HepG2 (cell line): ENCODE results near the gene PAX4. TPM values are rescaled to one million over a fixed set of nuclear protein-coding genes. Genes with fewer than 3 reads are reported as not detected.
A peak's percentile ranks its signal among the peaks of the same experiment; 100 is the strongest.

ENCODE experiments used
- AHR ChIP-seq: IDR thresholded peaks from 2 replicates; pipeline ENCODE4 v1.6.1; 2018; ENCODE audit warnings: missing genetic modification reagents, missing compliant biosample characterization
- CEBPZ ChIP-seq: IDR thresholded peaks from 2 replicates; pipeline ENCODE4 v1.6.1; 2012; ENCODE audit warnings: low read length, improper control_type of control experiment
- ETS1 ChIP-seq: sonication (generic); formaldehyde crosslinking; IDR thresholded peaks from 2 replicates; pipeline ENCODE4 v1.4.0; 2020; ENCODE audit warnings: missing genetic modification reagents
- FOXJ3 ChIP-seq: sonication (generic); formaldehyde crosslinking; IDR thresholded peaks from 2 replicates; pipeline ENCODE4 v1.4.0; 2020; ENCODE audit warnings: missing genetic modification reagents, mild to moderate bottlenecking, borderline replicate concordance
- FOXO1 ChIP-seq: sonication (generic); formaldehyde crosslinking; IDR thresholded peaks from 2 replicates; pipeline ENCODE4 v1.4.0; 2020; ENCODE audit warnings: missing genetic modification reagents
- GPN1 ChIP-seq: sonication (generic); formaldehyde crosslinking; IDR thresholded peaks from 2 replicates; pipeline ENCODE4 v1.5.1; 2020; ENCODE audit warnings: missing genetic modification reagents, borderline replicate concordance
- IKZF1 ChIP-seq: fragments of 450-650 bp; IDR thresholded peaks from 2 replicates; pipeline ENCODE4 v1.7.1; 2016
- KDM1A ChIP-seq: IDR thresholded peaks from 2 replicates; pipeline ENCODE4 v1.6.1; 2016; ENCODE audit warnings: missing compliant biosample characterization
- MED1 ChIP-seq: sonication (generic); formaldehyde crosslinking; IDR thresholded peaks from 2 replicates; pipeline ENCODE4 v1.4.0; 2020; ENCODE audit warnings: missing genetic modification reagents
- MTA1 ChIP-seq: sonication (generic); formaldehyde crosslinking; IDR thresholded peaks from 2 replicates; pipeline ENCODE4 v1.4.0; 2020; ENCODE audit warnings: missing genetic modification reagents, mild to moderate bottlenecking, borderline replicate concordance
- MXD1 ChIP-seq: sonication (generic); formaldehyde crosslinking; IDR thresholded peaks from 2 replicates; pipeline ENCODE4 v1.4.0; 2020; ENCODE audit warnings: mild to moderate bottlenecking, missing genetic modification reagents
- PRMT3 ChIP-seq: sonication (generic); formaldehyde crosslinking; IDR thresholded peaks from 2 replicates; pipeline ENCODE4 v1.8.1; 2022; ENCODE audit warnings: low read depth, mild to moderate bottlenecking, moderate library complexity, missing genetic modification reagents, borderline replicate concordance
- ZBTB26 ChIP-seq: IDR thresholded peaks from 2 replicates; pipeline ENCODE4 v1.6.1; 2016; ENCODE audit warnings: missing compliant biosample characterization, missing genetic modification reagents, borderline replicate concordance
- ZFP91 ChIP-seq: sonication (generic); formaldehyde crosslinking; IDR thresholded peaks from 2 replicates; pipeline ENCODE4 v1.9.0; 2022; ENCODE audit warnings: missing genetic modification reagents, mild to moderate bottlenecking, borderline replicate concordance
- ZGPAT ChIP-seq: IDR thresholded peaks from 2 replicates; pipeline ENCODE4 v1.6.1; 2016; ENCODE audit warnings: mild to moderate bottlenecking
- ZNF17 ChIP-seq: sonication (generic); formaldehyde crosslinking; IDR thresholded peaks from 2 replicates; pipeline ENCODE4 v1.5.0; 2020; ENCODE audit warnings: mild to moderate bottlenecking, missing genetic modification reagents
- ZNF235 ChIP-seq: sonication (generic); formaldehyde crosslinking; IDR thresholded peaks from 2 replicates; pipeline ENCODE4 v1.8.1; 2023; ENCODE audit warnings: mild to moderate bottlenecking, missing genetic modification reagents, borderline replicate concordance
- ZNF839 ChIP-seq: sonication (generic); formaldehyde crosslinking; IDR thresholded peaks from 2 replicates; pipeline ENCODE4 v1.4.0; 2020; ENCODE audit warnings: missing genetic modification reagents, mild to moderate bottlenecking, borderline replicate concordance
- ZNF879 ChIP-seq: sonication (generic); formaldehyde crosslinking; IDR thresholded peaks from 2 replicates; pipeline ENCODE4 v1.8.1; 2023; ENCODE audit warnings: missing genetic modification reagents
- polyA plus RNA-seq, 8 experiments: library from polyadenylated mRNA; depleted of rRNA in 3 of 8; stranded (reverse) in 7 of 8; unstranded in 1 of 8; fragments of >200 nt; fragmentation: Illumina TruSeq in 4 of 8; extraction: Trizol in 4 of 8; gene quantifications; 2 replicates each; pipeline versions ENCODE4 v1.2.1 to v1.2.3, GENCODE V29; 2011 to 2016; ENCODE audit warnings: low read depth in 4 of 8, missing spikeins in 1 of 8, mixed read lengths in 1 of 8; ENCODE audit not compliant: insufficient read depth in 1 of 8
- total RNA-seq, 5 experiments: library from RNA; depleted of rRNA; stranded (reverse); fragments of >200 nt; fragmentation: Illumina TruSeq; extraction: Trizol; gene quantifications; 2 replicates each; pipeline ENCODE4 v1.2.3, GENCODE V29; 2016; ENCODE audit warnings: low read depth in 1 of 5

The PAX4 gene
- total and polyA plus RNA-seq, 2 of the 13 experiments (the other 11 are each of a cell fraction or from before 2014, with no cell fraction given), result not detected

- no peak; the same call in 1 of the 2 replicates for TF ChIP-seq ZNF839 (CRISPR knock-in tag)
- peak; percentile 18; the same call in 1 of the 2 replicates for TF ChIP-seq FOXJ3 (CRISPR knock-in tag)
- no peak for TF ChIP-seq ETS1 (CRISPR knock-in tag)
- TF ChIP-seq ZBTB26 (CRISPR knock-in tag), result no peak; the same call in 1 of the 2 replicates
- TF ChIP-seq ZNF879, result peak; percentile 69; the same call in 1 of the 2 replicates
- no peak; the same call in 1 of the 2 replicates for TF ChIP-seq ZNF235 (CRISPR knock-in tag)
- TF ChIP-seq MTA1 (CRISPR knock-in tag), result 0 out of 2 replicates have a peak, but pooled peaks have one; percentile 49
- no peak for TF ChIP-seq IKZF1
- TF ChIP-seq PRMT3 (CRISPR knock-in tag), result peak; percentile 90
- TF ChIP-seq MXD1 (CRISPR knock-in tag), result peak; percentile 89
- TF ChIP-seq MED1 (CRISPR knock-in tag), result peak; percentile 58
- no peak for TF ChIP-seq CEBPZ
- peak; percentile 82; the same call in 1 of the 2 replicates for TF ChIP-seq ZGPAT (CRISPR knock-in tag)
- TF ChIP-seq AHR (CRISPR knock-in tag), result no peak
- no peak for TF ChIP-seq GPN1 (CRISPR knock-in tag)
- TF ChIP-seq ZNF17 (CRISPR knock-in tag), result no peak
- peak; percentile 89 for TF ChIP-seq ZFP91 (CRISPR knock-in tag)
- 0 out of 2 replicates have a peak, but pooled peaks have one; percentile 25 for TF ChIP-seq FOXO1 (CRISPR knock-in tag)
- no peak for TF ChIP-seq KDM1A
These were observed 33.8 kb upstream of the PAX4 start, which contains the start of gene SND1 (continued) for GRCh38 chr7:127651556-127652332.
